Fibroblast of pulmonary artery (primary cell): Measurements from ENCODE around the gene MUC4.

Source experiments
- DNase-seq: peaks from one replicate; pipeline ENCODE4 v3.0.0-alpha.2; 2010; ENCODE audit warnings: low read depth
- H3K4me3 ChIP-seq: replicated peaks from 2 replicates; pipeline ENCODE4 v1.5.1; 2011; ENCODE audit warnings: low read depth, mild to moderate bottlenecking, control low read depth, low read length, moderate library complexity
- CTCF ChIP-seq: IDR thresholded peaks from 2 replicates; pipeline ENCODE4 v1.5.1; 2011; ENCODE audit warnings: mild to moderate bottlenecking, control low read depth, low read length, inconsistent platforms; ENCODE audit errors: missing control alignments

The MUC4 gene

GRCh38 chr3:195698647-195699387 is 112.9 kb downstream of the MUC4 start:
- no peak for TF ChIP-seq CTCF
- DNase-seq: no peak
- H3K4me3 ChIP-seq: no peak overlapping the region

- H3K4me3 ChIP-seq: no peak overlapping the region
- DNase-seq: no peak
- no peak for TF ChIP-seq CTCF
These were observed 113.4 kb downstream of the MUC4 start for GRCh38 chr3:195698325-195698646.

- no peak for TF ChIP-seq CTCF
- no peak overlapping the region for H3K4me3 ChIP-seq
- peak; percentile 90 for DNase-seq
These were observed 114.0 kb downstream of the MUC4 start for GRCh38 chr3:195697582-195698324.
